HL-60 (cell line): ENCODE results near the gene JAM2.
"Not testable (repeated sequence)": the region's sequence is repeated elsewhere in the genome, so short reads cannot be mapped to it uniquely, and the experiment has no call there.

Experiments
- DNase-seq, 2 experiments: peaks; one replicate each; pipeline ENCODE4 v3.0.0-alpha.2; 2010 to 2020; ENCODE audit warnings: low read depth in 1 of 2, low spot score in 1 of 2
- H3K27ac ChIP-seq: fragments of 250-450 bp; sonication (Bioruptor Pico); replicated peaks from 2 replicates; pipeline ENCODE4 v1.5.1; 2020; ENCODE audit warnings: mild to moderate bottlenecking, moderate library complexity
- H3K27me3 ChIP-seq: fragments of 250-450 bp; sonication (Bioruptor Pico); 2 replicates; pipeline ENCODE4 v1.5.1; 2021; ENCODE audit warnings: mild to moderate bottlenecking, moderate library complexity; ENCODE audit not compliant: insufficient read depth, poor library complexity, severe bottlenecking
- H3K4me3 ChIP-seq: replicated peaks from 2 replicates; pipeline ENCODE4 v1.5.1; 2011; ENCODE audit warnings: mild to moderate bottlenecking, control low read depth, low read length; ENCODE audit not compliant: insufficient read depth
- CTCF ChIP-seq: IDR thresholded peaks from one replicate; pipeline ENCODE4 v1.5.1; 2011; ENCODE audit warnings: low read length, control low read depth, inconsistent platforms; ENCODE audit not compliant: insufficient read depth
- GABPA ChIP-seq: IDR thresholded peaks from 2 replicates; pipeline ENCODE4 v1.6.1; 2012; ENCODE audit warnings: low read depth
- POLR2AphosphoS5 ChIP-seq: IDR thresholded peaks from 2 replicates; pipeline ENCODE4 v1.6.1; 2012; ENCODE audit warnings: low read depth
- SPI1 ChIP-seq: IDR thresholded peaks from 2 replicates; pipeline ENCODE4 v1.6.1; 2012; ENCODE audit warnings: low read depth, mild to moderate bottlenecking, borderline replicate concordance
- TF ChIP-seq, protein P1 (sequence below): IDR thresholded peaks from 2 replicates; pipeline ENCODE4 v1.6.1; 2012; ENCODE audit warnings: low read depth; ENCODE audit not compliant: insufficient replicate concordance

Gene JAM2

DNA sequence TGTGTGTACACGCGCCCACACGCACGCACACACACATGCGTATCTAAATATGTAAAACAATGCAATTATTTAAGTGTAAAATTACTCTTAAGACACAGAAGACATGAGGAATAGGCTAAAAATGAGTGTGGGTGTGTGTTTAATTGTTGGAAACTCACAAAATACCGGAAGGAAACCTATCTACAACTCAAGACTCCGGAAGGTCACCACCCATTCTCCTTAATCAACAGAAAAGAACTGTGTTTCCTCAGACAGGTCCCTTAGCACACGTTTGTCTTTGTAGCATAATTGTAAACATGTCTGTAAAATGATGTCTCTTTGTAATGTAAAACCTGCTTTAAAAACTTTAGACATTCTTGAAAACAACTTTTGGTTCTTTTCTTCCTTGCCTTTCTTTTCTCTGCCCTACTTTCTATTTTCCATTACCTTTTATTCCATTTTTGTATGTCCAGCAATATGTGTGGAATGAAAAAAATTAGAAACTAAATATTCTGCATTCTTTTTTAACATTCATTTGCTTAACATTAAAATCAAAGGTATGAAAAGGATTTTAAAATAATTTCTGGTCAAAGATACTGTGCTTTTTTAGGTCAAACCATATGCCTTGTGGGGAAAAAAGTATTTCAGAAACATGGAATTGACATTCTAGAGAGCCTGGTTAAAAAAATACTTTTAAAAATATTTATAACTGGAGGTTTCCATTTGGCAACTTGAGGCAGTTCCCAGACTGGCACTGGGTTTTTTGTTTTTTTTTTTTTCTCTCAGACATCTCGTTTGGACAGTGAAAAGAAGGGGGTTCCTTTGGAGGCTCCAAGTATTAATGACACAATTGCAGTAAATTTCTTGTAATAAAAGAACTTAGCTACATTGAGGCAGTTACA, 49.5 kb downstream of the JAM2 start:
- no peak for DNase-seq
- no peak for TF ChIP-seq SPI1
- TF ChIP-seq GABPA = no peak
- no peak for TF ChIP-seq POLR2AphosphoS5
- TF ChIP-seq, protein P1, sequence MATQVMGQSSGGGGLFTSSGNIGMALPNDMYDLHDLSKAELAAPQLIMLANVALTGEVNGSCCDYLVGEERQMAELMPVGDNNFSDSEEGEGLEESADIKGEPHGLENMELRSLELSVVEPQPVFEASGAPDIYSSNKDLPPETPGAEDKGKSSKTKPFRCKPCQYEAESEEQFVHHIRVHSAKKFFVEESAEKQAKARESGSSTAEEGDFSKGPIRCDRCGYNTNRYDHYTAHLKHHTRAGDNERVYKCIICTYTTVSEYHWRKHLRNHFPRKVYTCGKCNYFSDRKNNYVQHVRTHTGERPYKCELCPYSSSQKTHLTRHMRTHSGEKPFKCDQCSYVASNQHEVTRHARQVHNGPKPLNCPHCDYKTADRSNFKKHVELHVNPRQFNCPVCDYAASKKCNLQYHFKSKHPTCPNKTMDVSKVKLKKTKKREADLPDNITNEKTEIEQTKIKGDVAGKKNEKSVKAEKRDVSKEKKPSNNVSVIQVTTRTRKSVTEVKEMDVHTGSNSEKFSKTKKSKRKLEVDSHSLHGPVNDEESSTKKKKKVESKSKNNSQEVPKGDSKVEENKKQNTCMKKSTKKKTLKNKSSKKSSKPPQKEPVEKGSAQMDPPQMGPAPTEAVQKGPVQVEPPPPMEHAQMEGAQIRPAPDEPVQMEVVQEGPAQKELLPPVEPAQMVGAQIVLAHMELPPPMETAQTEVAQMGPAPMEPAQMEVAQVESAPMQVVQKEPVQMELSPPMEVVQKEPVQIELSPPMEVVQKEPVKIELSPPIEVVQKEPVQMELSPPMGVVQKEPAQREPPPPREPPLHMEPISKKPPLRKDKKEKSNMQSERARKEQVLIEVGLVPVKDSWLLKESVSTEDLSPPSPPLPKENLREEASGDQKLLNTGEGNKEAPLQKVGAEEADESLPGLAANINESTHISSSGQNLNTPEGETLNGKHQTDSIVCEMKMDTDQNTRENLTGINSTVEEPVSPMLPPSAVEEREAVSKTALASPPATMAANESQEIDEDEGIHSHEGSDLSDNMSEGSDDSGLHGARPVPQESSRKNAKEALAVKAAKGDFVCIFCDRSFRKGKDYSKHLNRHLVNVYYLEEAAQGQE = no peak
- no peak for TF ChIP-seq CTCF
- no peak overlapping the region for H3K27ac ChIP-seq
- H3K27me3 ChIP-seq = no peaks in the 10 kb centered on the region
- H3K4me3 ChIP-seq = no peak overlapping the region

DNA sequence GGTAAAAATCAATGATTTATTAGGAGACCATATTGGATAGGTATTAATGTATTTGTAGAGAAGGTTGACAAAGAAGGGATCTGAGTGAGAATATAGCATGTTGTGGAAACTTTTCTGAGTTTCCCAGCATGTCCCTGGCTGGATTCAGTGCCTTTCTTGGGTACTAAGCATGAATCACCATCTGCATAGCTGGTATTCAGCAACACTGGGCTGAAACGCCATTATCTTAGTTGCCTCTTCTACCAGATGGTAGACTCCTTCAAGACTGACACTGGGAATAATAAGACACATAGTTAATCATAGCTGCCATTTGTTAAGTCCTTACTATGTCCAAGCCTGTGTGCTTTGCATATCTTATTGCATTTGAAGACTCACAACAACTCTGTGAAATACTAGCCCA, 50.2 kb downstream of the JAM2 start:
- no peak overlapping the region for H3K4me3 ChIP-seq
- no peak for DNase-seq
- H3K27me3 ChIP-seq = no peaks in the 10 kb centered on the region
- TF ChIP-seq POLR2AphosphoS5 (no peak), SPI1 (no peak)
- no peak overlapping the region for H3K27ac ChIP-seq

- no peak for TF ChIP-seq SPI1
- TF ChIP-seq, protein P1 = no peak
- TF ChIP-seq GABPA = no peak
- no peak for TF ChIP-seq POLR2AphosphoS5
- no peak for TF ChIP-seq CTCF
- H3K27me3 ChIP-seq = no peaks in the 10 kb centered on the region
- no peak overlapping the region for H3K4me3 ChIP-seq
- DNase-seq = no peak
- H3K27ac ChIP-seq = no peak overlapping the region
Measured at GRCh38 chr21:25691976-25692375, 52.9 kb downstream of the JAM2 start.

DNA sequence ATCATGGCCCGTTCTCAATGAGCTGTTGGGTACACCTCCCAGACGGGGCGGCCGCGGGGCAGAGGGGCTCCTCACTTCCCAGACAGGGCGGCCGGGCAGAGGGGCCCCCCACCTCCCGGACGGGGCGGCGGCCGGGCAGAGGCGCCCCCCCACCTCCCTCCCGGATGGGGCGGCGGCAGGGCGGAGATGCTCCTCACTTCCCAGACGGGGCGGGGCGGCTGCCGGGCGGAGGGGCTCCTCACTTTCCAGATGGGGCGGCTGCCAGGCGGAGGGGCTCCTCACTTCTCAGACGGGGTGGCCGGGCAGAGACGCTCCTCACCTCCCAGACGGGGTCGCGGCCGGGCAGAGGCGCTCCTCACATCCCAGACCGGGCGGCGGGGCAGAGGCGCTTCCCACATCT, 56.4 kb downstream of the JAM2 start:
- H3K27me3 ChIP-seq, DNase-seq, H3K27ac ChIP-seq, H3K4me3 ChIP-seq: not testable (repeated sequence)

GRCh38 chr21:25700741-25701140, 61.7 kb downstream of the JAM2 start:
- no peaks in the 10 kb centered on the region for H3K27me3 ChIP-seq
- no peak for DNase-seq
- TF ChIP-seq CTCF (no peak), SPI1 (no peak), POLR2AphosphoS5 (no peak), GABPA (no peak)
- TF ChIP-seq, protein P1 = no peak
- H3K4me3 ChIP-seq = no peak overlapping the region
- H3K27ac ChIP-seq = peak overlapping the region; percentile 15; the same call in 1 of the 2 replicates
